Measurements from ENCODE around the gene SNX10.

GRCh38 chr7:26422761-26423160 is 131.1 kb downstream of the SNX10 start:
- no peak for TF ChIP-seq CTCF (conservative IDR thresholded peaks at IDR 0.05)
- no peak for TF ChIP-seq EZH2 (IDR thresholded peaks at IDR 0.05; ENCODE audit: low read depth)

Data from PC-9 (cell line).